ENCODE results near the gene MIA3. TPM values are rescaled to one million over a fixed set of nuclear protein-coding genes. Genes with fewer than 3 reads are reported as not detected.

Gene MIA3
- total and polyA plus RNA-seq, 9 of the 15 experiments (the other 6 are each of a cell fraction or from before 2014, with no cell fraction given), result 21.6 to 89.4 (median 40.8) TPM

DNA sequence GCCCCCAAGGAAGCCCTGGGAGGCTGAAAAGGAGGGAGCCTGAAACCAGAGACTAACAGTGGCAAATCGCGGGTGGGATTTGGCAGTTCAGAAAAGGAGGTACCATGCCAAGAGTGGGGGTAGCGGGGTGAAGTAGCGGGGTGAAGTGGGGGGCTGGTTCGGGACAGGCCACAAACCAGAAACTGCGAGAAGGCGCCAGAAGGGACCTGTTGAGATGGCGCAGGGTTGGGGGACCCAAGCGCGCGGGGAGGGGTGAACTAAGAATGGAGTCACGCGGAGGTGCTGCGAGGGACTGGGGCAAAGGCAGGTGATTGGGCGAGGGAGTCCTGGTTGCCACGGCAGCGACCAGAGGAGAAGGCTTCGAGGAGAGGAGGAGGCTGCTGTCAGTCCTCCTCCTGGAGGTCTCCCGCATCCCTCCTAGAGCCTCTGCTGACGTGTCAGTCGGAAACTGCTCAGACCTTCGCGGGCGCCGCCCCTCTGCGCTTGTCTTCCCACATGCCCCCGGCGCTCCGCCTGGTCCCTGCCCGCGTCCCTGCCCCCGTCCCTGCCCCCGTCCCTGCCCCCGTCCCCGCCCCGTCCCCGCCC, 438 bp upstream of the MIA3 start (continued):
- TF ChIP-seq, protein P1, sequence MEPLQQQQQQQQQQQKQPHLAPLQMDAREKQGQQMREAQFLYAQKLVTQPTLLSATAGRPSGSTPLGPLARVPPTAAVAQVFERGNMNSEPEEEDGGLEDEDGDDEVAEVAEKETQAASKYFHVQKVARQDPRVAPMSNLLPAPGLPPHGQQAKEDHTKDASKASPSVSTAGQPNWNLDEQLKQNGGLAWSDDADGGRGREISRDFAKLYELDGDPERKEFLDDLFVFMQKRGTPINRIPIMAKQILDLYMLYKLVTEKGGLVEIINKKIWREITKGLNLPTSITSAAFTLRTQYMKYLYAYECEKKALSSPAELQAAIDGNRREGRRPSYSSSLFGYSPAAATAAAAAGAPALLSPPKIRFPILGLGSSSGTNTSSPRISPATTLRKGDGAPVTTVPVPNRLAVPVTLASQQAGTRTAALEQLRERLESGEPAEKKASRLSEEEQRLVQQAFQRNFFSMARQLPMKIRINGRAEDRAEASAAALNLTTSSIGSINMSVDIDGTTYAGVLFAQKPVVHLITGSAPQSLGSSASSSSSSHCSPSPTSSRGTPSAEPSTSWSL (CRISPR knock-in tag; IDR thresholded peaks at IDR 0.05; ENCODE audit: borderline replicate concordance), result no peak
- TF ChIP-seq MTA1 (IDR thresholded peaks at IDR 0.05; ENCODE audit: borderline replicate concordance) (no peak), MXI1 (IDR thresholded peaks at IDR 0.05; ENCODE audit: low read depth, low read length) (peak; percentile 55), TRIM28 (IDR thresholded peaks at IDR 0.05) (no peak), MCM5 (IDR thresholded peaks at IDR 0.05; ENCODE audit: low read depth) (no peak)
- TF ChIP-seq, protein P2, sequence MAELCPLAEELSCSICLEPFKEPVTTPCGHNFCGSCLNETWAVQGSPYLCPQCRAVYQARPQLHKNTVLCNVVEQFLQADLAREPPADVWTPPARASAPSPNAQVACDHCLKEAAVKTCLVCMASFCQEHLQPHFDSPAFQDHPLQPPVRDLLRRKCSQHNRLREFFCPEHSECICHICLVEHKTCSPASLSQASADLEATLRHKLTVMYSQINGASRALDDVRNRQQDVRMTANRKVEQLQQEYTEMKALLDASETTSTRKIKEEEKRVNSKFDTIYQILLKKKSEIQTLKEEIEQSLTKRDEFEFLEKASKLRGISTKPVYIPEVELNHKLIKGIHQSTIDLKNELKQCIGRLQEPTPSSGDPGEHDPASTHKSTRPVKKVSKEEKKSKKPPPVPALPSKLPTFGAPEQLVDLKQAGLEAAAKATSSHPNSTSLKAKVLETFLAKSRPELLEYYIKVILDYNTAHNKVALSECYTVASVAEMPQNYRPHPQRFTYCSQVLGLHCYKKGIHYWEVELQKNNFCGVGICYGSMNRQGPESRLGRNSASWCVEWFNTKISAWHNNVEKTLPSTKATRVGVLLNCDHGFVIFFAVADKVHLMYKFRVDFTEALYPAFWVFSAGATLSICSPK (IDR thresholded peaks at IDR 0.05; ENCODE audit: borderline replicate concordance), result no peak
- TF ChIP-seq, protein P3, sequence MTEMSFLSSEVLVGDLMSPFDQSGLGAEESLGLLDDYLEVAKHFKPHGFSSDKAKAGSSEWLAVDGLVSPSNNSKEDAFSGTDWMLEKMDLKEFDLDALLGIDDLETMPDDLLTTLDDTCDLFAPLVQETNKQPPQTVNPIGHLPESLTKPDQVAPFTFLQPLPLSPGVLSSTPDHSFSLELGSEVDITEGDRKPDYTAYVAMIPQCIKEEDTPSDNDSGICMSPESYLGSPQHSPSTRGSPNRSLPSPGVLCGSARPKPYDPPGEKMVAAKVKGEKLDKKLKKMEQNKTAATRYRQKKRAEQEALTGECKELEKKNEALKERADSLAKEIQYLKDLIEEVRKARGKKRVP (CRISPR knock-in tag; IDR thresholded peaks at IDR 0.05), result no peak
